GM23338 (cell line): ENCODE results near the gene TXNDC16. TPM values are rescaled to one million over a fixed set of nuclear protein-coding genes. Genes with fewer than 3 reads are reported as not detected.

Experiments used
- ATAC-seq: fragments of 200-7000 bp; cut with Tn5 transposase; 3 replicates; pipeline ENCODE4 v1.9.1; 2020
- DNase-seq: peaks from one replicate; pipeline ENCODE4 v3.0.0-alpha.2; 2015; ENCODE audit warnings: low spot score
- H2AFZ ChIP-seq: fragments of 200-600 bp; sonication (generic); 2 replicates; pipeline ENCODE4 v1.8.0; 2016; ENCODE audit warnings: antibody characterized with exemption, mild to moderate bottlenecking, moderate library complexity
- H3F3A ChIP-seq: fragments of 200-600 bp; sonication (generic); replicated peaks from 2 replicates; pipeline ENCODE4 v1.8.0; 2017; ENCODE audit warnings: antibody characterized with exemption, mixed run types, low read depth
- H3K27ac ChIP-seq: fragments of 200-600 bp; sonication (generic); 2 replicates; pipeline ENCODE4 v1.6.1; 2016; ENCODE audit warnings: low read depth
- H3K27me3 ChIP-seq: fragments of 200-600 bp; sonication (generic); 2 replicates; pipeline ENCODE4 v1.8.0; 2016; ENCODE audit warnings: mild to moderate bottlenecking, mixed run types, moderate library complexity; ENCODE audit not compliant: insufficient read depth
- H3K36me3 ChIP-seq: fragments of 200-600 bp; sonication (generic); 2 replicates; pipeline ENCODE4 v1.8.0; 2016; ENCODE audit warnings: mild to moderate bottlenecking; ENCODE audit not compliant: insufficient read depth
- H3K4me1 ChIP-seq: fragments of 200-600 bp; sonication (generic); 2 replicates; pipeline ENCODE4 v1.8.0; 2016; ENCODE audit warnings: mild to moderate bottlenecking, moderate library complexity; ENCODE audit not compliant: insufficient read depth
- H3K4me2 ChIP-seq: fragments of 200-600 bp; sonication (generic); 2 replicates; pipeline ENCODE4 v1.7.1; 2017; ENCODE audit warnings: mixed run types
- H3K4me3 ChIP-seq: fragments of 200-600 bp; sonication (generic); 2 replicates; pipeline ENCODE4 v1.6.1; 2016; ENCODE audit warnings: mixed run types
- H3K79me2 ChIP-seq: fragments of 200-600 bp; sonication (generic); replicated peaks from 2 replicates; pipeline ENCODE4 v1.8.0; 2017; ENCODE audit warnings: mild to moderate bottlenecking; ENCODE audit not compliant: insufficient read depth
- H3K9me2 ChIP-seq: fragments of 200-600 bp; sonication (generic); 2 replicates; pipeline ENCODE4 v1.8.0; 2017; ENCODE audit not compliant: insufficient read depth
- H4K20me1 ChIP-seq: fragments of 200-600 bp; sonication (generic); replicated peaks from 2 replicates; pipeline ENCODE4 v1.8.0; 2017; ENCODE audit warnings: mild to moderate bottlenecking; ENCODE audit not compliant: insufficient read depth
- H3K27ac Mint-ChIP-seq: 2 replicates; pipeline ENCODE4 v1.8.0; 2020; ENCODE audit warnings: inconsistent platforms, mild to moderate bottlenecking, moderate library complexity, mixed read lengths
- H3K27me3 Mint-ChIP-seq: 3 replicates; pipeline ENCODE4 v1.8.0; 2022; ENCODE audit warnings: low read depth, mild to moderate bottlenecking, moderate library complexity, mixed read lengths, inconsistent platforms; ENCODE audit not compliant: insufficient read depth, poor library complexity
- H3K36me3 Mint-ChIP-seq: 3 replicates; pipeline ENCODE4 v1.8.0; 2021; ENCODE audit warnings: low read depth, mild to moderate bottlenecking, inconsistent platforms, moderate library complexity, mixed read lengths
- H3K4me1 Mint-ChIP-seq: 3 replicates; pipeline ENCODE4 v1.8.0; 2020; ENCODE audit warnings: mild to moderate bottlenecking, inconsistent platforms, mixed read lengths
- H3K4me3 Mint-ChIP-seq: 3 replicates; pipeline ENCODE4 v1.8.0; 2021; ENCODE audit warnings: moderate library complexity, mild to moderate bottlenecking, inconsistent platforms, mixed read lengths
- H3K9me3 Mint-ChIP-seq: 3 replicates; pipeline ENCODE4 v1.8.0; 2020; ENCODE audit warnings: moderate library complexity, mild to moderate bottlenecking, inconsistent platforms, mixed read lengths
- JUNB ChIP-seq: IDR thresholded peaks from one replicate; pipeline ENCODE4 v1.6.1; 2016; ENCODE audit warnings: antibody characterized with exemption; ENCODE audit not compliant: unreplicated experiment
- polyA plus RNA-seq: library from polyadenylated mRNA; unstranded; fragments of >200 nt; fragmentation: Nextera tagmentation; extraction: Ambion mirVana; gene quantifications from 2 replicates; pipeline ENCODE4 v1.2.1, GENCODE V29; 2016
- total RNA-seq: library from RNA; depleted of rRNA; stranded (reverse); fragments of >200 nt; shearing (Covaris generic); gene quantifications from 2 replicates; pipeline ENCODE4 v1.2.3, GENCODE V29; 2014
- TF ChIP-seq, protein P1 (sequence below): fragments of 250-450 bp; sonication (Bioruptor Pico); IDR thresholded peaks from 2 replicates; pipeline ENCODE4 v1.5.0; 2020; ENCODE audit warnings: mild to moderate bottlenecking, moderate library complexity
- TF ChIP-seq, protein P2 (sequence below), 2 experiments: fragments of 200-600 bp in 1 of 2; sonication (generic) in 1 of 2; conservative IDR thresholded peaks; 2 replicates each; pipeline versions ENCODE4 v1.5.1 to v1.6.1; 2016 to 2017; ENCODE audit warnings: antibody characterized with exemption in 2 of 2, low read depth in 2 of 2, mild to moderate bottlenecking in 2 of 2, moderate library complexity in 1 of 2

Gene TXNDC16
- total and polyA plus RNA-seq, 2 experiments from 2014 or later, result 13.6 to 14.0 TPM

DNA sequence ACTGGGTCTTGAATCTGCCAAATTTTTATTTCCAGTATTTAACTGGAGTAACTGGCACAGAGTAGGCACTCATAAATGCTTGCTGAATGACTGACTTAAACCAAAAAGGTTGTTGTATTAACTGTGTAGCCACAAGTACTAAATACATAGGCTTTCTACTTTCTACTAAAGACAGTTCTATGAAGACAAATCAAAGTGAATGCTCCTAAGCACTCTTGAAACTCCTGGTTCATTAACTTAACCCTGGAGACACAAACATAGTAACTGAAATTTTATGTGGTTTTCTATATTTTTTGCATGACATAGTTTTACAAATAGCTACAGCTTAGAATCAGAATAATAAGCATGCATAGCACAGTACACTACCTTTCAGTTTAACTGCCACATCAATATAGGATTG is 70.4 kb downstream of the TXNDC16 start:
- Histone ChIP-seq H3K27me3 (no peaks in the 10 kb centered on the region), H3K4me2 (no peak overlapping the region), H4K20me1 (no peaks in the 10 kb centered on the region), H3K27ac (no peak overlapping the region), H3F3A (no peaks in the 10 kb centered on the region), H3K4me1 (no peaks in the 10 kb centered on the region), H3K79me2 (no peaks in the 10 kb centered on the region), H2AFZ (no peak overlapping the region), H3K4me3 (no peak overlapping the region), H3K9me2 (no peaks in the 10 kb centered on the region), H3K36me3 (no peaks in the 10 kb centered on the region)
- Mint-ChIP-seq H3K27me3 (no peaks in the 10 kb centered on the region), H3K36me3 (peaks cover 3% of the 10 kb centered on the region; the same call in 1 of the 3 replicates), H3K4me1 (no peaks in the 10 kb centered on the region), H3K27ac (no peak overlapping the region), H3K4me3 (no peak overlapping the region), H3K9me3 (no peaks in the 10 kb centered on the region; the same call in 2 of the 3 replicates)
- DNase-seq (no peak), ATAC-seq (no peak)
- TF ChIP-seq, protein P1, sequence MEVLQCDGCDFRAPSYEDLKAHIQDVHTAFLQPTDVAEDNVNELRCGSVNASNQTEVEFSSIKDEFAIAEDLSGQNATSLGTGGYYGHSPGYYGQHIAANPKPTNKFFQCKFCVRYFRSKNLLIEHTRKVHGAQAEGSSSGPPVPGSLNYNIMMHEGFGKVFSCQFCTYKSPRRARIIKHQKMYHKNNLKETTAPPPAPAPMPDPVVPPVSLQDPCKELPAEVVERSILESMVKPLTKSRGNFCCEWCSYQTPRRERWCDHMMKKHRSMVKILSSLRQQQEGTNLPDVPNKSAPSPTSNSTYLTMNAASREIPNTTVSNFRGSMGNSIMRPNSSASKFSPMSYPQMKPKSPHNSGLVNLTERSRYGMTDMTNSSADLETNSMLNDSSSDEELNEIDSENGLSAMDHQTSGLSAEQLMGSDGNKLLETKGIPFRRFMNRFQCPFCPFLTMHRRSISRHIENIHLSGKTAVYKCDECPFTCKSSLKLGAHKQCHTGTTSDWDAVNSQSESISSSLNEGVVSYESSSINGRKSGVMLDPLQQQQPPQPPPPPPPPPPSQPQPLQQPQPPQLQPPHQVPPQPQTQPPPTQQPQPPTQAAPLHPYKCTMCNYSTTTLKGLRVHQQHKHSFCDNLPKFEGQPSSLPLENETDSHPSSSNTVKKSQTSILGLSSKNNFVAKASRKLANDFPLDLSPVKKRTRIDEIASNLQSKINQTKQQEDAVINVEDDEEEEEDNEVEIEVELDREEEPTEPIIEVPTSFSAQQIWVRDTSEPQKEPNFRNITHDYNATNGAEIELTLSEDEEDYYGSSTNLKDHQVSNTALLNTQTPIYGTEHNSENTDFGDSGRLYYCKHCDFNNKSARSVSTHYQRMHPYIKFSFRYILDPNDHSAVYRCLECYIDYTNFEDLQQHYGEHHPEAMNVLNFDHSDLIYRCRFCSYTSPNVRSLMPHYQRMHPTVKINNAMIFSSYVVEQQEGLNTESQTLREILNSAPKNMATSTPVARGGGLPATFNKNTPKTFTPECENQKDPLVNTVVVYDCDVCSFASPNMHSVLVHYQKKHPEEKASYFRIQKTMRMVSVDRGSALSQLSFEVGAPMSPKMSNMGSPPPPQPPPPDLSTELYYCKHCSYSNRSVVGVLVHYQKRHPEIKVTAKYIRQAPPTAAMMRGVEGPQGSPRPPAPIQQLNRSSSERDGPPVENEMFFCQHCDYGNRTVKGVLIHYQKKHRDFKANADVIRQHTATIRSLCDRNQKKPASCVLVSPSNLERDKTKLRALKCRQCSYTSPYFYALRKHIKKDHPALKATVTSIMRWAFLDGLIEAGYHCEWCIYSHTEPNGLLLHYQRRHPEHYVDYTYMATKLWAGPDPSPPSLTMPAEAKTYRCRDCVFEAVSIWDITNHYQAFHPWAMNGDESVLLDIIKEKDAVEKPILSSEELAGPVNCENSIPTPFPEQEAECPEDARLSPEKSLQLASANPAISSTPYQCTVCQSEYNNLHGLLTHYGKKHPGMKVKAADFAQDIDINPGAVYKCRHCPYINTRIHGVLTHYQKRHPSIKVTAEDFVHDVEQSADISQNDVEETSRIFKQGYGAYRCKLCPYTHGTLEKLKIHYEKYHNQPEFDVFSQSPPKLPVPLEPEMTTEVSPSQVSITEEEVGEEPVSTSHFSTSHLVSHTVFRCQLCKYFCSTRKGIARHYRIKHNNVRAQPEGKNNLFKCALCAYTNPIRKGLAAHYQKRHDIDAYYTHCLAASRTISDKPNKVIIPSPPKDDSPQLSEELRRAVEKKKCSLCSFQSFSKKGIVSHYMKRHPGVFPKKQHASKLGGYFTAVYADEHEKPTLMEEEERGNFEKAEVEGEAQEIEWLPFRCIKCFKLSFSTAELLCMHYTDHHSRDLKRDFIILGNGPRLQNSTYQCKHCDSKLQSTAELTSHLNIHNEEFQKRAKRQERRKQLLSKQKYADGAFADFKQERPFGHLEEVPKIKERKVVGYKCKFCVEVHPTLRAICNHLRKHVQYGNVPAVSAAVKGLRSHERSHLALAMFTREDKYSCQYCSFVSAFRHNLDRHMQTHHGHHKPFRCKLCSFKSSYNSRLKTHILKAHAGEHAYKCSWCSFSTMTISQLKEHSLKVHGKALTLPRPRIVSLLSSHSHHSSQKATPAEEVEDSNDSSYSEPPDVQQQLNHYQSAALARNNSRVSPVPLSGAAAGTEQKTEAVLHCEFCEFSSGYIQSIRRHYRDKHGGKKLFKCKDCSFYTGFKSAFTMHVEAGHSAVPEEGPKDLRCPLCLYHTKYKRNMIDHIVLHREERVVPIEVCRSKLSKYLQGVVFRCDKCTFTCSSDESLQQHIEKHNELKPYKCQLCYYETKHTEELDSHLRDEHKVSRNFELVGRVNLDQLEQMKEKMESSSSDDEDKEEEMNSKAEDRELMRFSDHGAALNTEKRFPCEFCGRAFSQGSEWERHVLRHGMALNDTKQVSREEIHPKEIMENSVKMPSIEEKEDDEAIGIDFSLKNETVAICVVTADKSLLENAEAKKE (CRISPR knock-in tag), result no peak
- TF ChIP-seq JUNB, result no peak

DNA sequence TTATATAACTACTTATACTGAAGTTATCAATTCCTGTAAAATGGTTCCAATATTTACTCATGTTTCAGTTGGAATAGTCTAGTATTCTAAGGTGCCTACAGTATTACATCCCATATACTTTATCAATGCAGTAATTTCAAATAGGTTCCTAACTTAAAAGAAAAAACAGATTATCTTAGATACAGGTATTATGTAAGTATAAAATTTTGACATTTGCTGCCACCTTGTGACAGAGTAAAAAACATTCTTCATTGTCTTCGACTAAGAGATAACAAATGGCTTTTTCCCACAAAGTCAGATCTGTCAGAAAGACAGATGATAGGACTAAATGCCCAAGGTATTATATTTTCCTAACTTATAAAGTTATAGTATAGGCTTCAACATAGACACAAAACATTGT is 78.7 kb downstream of the TXNDC16 start:
- no peak overlapping the region for H3K4me2 ChIP-seq
- Mint-ChIP-seq H3K27ac (no peak overlapping the region), H3K36me3 (peaks cover 15% of the 10 kb centered on the region), H3K27me3 (peaks cover 7% of the 10 kb centered on the region), H3K9me3 (no peaks in the 10 kb centered on the region; the same call in 2 of the 3 replicates), H3K4me1 (peaks cover 11% of the 10 kb centered on the region), H3K4me3 (no peak overlapping the region)
- H3K79me2 ChIP-seq, result no peaks in the 10 kb centered on the region
- H3K4me3 ChIP-seq, result no peak overlapping the region
- no peak for ATAC-seq
- H3K27ac ChIP-seq, result no peak overlapping the region
- no peaks in the 10 kb centered on the region for H3F3A ChIP-seq
- no peaks in the 10 kb centered on the region for H3K27me3 ChIP-seq
- no peaks in the 10 kb centered on the region for H3K9me2 ChIP-seq
- TF ChIP-seq JUNB, result no peak
- TF ChIP-seq, protein P2, sequence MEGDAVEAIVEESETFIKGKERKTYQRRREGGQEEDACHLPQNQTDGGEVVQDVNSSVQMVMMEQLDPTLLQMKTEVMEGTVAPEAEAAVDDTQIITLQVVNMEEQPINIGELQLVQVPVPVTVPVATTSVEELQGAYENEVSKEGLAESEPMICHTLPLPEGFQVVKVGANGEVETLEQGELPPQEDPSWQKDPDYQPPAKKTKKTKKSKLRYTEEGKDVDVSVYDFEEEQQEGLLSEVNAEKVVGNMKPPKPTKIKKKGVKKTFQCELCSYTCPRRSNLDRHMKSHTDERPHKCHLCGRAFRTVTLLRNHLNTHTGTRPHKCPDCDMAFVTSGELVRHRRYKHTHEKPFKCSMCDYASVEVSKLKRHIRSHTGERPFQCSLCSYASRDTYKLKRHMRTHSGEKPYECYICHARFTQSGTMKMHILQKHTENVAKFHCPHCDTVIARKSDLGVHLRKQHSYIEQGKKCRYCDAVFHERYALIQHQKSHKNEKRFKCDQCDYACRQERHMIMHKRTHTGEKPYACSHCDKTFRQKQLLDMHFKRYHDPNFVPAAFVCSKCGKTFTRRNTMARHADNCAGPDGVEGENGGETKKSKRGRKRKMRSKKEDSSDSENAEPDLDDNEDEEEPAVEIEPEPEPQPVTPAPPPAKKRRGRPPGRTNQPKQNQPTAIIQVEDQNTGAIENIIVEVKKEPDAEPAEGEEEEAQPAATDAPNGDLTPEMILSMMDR (conservative IDR thresholded peaks at IDR 0.05; ENCODE audit: low read depth in 2 of 2), result peak in 1 of 2 experiments; percentile 52; a peak in 2 of 4 replicates
- peak; percentile 38 for DNase-seq
- H3K36me3 ChIP-seq, result no peaks in the 10 kb centered on the region; the same call in 1 of the 2 replicates
- no peak overlapping the region for H2AFZ ChIP-seq
- H4K20me1 ChIP-seq, result no peaks in the 10 kb centered on the region
- H3K4me1 ChIP-seq, result peaks cover 4% of the 10 kb centered on the region; the same call in 1 of the 2 replicates
